ENCODE data around the gene GPRC5A.

The GPRC5A gene

DNA sequence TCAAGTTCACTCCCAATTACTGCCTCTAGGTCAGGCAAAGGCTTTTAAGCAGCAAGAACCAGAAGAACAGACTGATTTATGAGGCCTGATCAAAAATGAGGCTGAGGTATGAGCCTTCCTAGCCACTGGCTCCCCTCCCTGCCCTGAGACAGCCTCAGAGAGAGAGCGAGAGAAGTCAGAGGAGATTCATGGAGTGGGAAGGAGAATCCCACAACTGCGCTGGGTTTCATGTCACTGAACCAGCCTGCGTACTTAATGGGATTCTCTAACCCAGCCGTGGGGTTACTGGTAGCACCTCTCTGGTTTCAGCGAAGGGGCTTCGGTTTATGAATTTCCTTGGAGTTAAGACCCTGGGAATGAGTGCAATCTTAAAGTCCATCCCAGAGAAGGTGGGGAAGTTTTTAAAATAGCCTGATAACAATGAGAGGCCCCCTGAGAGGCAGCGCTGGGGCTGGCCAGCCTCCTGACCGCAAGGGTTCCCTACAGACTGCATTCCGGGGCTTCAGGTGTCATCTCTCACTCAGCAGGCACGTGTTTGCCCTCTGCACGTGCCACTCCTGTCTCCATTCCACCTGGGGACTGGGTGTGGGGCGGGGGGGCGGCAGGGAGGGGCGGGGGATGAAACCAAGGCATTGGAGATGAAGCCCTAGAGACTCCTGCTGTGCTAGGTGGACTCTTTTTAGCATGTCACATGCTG is 6.1 kb upstream of the GPRC5A start:
- DNase-seq = peak; percentile 21

DNA sequence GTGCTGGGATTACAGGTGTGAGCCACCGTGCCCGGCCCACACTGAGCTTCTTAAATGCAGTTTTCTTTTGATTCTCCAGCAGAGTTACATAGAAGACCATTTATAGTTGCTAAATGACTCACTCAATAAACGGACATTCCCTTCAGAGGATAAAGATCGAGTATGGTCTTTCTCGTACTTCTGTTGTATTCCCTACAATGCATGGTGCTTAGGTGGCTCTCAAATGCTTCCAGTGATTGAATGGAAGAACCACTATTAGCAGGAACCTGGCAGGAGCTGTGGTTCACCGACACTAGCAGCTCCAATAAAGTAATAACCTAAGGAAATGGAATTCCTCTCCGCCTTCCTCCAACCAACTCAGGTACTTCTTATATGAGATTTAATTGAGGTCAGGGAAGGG is 3.9 kb upstream of the GPRC5A start:
- DNase-seq = no peak

DNA sequence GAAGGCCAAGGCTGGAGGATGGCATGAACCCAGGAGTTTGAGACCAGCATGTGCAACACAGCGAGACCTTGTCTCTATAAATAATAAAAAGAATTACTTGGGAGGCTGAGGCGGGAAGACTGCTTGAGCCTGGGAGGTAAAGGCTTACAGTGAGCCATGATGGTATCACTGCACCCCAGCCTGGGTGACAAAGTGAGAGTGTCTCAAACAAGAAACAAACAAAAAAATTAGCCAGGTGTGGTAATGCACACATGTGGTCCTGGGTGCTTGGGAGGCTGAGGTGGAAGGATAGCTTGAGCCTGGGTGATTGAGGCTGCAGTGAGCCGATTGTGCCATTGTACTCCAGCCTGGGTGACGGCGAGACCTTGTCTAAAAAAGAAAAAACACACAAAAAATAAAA is 1.7 kb upstream of the GPRC5A start:
- DNase-seq = no peak

DNA sequence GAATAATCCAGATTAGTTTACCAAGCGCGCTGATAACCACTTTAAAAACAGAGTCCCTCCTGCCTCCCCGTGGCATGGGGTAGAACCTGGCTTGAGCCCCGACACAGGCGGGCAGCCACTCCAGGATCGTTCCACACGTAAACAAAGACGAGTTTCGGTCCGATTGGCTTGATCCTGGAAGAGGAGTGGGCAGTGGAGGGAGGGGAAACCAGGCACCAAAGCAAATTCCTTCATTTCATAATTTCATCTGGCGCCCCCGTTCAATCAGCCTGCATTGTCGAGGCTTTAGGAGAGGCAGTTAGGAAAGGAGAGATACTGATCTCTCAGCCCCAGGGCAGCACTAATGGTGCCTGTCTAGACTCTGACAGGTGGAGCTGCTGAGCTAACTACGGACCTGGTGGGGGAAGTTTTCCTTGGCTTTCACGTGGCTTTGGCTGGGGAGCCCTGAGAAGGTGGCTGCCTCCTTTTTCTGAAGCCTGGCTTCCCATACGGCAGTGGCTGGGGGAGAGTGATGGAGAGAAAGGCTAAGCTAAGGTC is 751 bp upstream of the GPRC5A start:
- DNase-seq = peak; percentile 66

DNA sequence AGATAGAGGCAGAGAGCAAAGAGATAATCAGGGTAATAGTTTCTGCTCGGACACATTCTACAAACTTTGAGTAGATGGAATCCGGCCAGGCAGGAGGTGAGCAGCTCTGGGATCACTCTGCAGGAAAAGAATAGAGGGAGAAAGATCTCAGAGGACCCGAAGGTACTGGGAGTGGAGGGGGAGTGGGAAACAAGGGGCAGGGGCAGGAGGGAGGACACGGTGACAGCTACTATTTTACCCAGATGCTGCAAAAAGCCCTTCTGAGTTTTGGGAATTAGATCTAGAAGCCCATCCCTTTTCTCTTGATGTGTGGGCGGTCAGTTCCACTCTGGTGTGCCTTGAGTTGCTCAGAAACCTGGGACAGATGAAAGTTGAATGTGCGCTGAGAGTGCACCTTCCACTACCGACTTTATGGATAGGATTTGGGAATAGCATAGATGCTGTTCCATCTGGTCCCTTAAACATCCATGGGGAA is 556 bp downstream of the GPRC5A start:
- DNase-seq = no peak

DNA sequence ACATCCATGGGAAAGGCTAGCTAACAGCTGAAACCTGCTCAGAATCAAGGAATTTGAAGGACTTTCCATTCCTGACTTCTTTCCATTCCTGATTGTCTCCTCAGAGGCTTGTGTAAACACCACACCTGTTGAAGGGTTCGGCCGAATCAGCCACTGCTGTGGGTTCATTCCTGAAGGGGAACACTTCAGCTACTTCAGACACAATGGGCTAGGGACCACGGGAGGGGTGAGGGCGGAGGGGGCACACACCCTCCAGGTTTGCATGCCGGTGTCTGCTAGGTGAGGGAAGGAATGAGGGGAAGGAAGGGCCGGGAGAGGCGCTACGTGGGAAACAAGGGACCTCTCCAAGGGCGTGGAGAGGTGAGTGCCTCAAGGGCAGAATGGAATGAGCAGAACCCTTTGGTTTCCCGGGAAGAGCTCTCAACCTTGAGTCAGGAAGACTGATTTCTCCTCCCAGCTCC is 1.3 kb downstream of the GPRC5A start:
- DNase-seq = peak; percentile 12

DNA sequence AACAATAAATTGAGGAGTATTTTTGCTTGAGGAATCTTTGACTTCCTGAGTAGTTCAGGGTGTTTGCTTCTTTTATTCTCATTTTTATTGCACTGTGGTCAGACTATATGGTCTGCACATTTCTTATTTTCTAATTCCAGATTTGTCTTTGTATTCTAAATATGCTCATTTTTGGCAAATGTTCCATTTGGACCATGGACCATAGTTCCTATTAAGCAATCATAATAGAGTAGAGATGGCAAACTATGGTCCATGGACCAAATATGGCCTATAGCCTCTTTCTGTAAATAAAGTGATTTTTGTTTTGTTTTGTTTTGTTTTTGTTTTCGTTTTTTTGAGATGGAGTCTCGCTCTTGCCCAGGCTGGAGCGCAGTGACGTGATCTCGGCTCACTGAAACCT is 2.1 kb downstream of the GPRC5A start:
- no peak for DNase-seq

GRCh38 chr12:12896260-12896659 is 4.9 kb downstream of the GPRC5A start:
- no peak for DNase-seq

DNA sequence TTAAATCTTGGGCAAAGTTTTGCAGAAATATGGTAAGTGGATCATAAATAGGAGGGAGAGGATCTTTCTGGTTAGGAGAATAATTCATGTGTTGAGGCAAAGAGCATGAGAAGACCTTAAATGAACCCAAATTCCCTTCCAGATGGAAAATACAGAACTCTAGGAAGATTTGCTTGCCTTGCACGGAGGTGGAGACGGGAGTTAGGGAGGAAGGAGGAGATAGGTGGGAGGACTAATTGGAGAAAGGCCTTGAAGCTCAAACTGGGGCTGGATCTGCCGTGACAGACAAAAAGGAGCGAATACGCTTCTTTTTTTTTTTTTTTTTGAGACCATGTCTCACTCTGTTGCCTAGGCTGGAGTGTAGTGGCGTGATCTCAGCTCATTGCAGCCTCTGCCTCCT is 5.9 kb downstream of the GPRC5A start:
- no peak for DNase-seq

DNA sequence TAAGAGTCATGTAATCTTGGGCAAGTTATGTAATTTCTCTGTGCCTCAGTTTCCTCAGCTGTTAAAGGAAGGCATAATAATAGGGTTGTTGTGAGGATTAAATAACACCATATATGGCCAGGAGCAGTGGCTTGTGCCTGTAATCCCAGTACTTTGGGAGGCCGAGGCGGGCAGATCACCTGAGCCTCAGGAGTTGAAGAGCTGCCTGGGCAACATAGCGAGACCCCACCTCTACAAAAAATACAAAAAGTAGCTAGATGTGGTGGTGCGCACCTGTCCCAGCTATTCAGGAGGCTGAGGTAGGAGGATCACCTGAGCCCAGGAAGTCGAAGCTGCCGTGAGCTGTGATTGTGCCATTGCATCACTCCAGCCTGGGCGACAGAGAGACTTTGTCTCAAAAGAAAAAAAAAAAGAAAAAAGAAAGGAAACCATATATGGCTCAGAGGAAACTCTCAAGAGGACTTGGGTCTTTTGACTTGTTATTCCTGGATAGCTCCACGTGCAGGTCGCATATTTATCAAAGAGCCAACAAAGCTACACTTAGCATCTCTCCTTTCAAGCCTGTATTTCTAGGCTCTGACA is 6.9 kb downstream of the GPRC5A start:
- no peak for DNase-seq

- no peak for DNase-seq
Observed at GRCh38 chr12:12898911-12899511, 7.6 kb downstream of the GPRC5A start.

DNA sequence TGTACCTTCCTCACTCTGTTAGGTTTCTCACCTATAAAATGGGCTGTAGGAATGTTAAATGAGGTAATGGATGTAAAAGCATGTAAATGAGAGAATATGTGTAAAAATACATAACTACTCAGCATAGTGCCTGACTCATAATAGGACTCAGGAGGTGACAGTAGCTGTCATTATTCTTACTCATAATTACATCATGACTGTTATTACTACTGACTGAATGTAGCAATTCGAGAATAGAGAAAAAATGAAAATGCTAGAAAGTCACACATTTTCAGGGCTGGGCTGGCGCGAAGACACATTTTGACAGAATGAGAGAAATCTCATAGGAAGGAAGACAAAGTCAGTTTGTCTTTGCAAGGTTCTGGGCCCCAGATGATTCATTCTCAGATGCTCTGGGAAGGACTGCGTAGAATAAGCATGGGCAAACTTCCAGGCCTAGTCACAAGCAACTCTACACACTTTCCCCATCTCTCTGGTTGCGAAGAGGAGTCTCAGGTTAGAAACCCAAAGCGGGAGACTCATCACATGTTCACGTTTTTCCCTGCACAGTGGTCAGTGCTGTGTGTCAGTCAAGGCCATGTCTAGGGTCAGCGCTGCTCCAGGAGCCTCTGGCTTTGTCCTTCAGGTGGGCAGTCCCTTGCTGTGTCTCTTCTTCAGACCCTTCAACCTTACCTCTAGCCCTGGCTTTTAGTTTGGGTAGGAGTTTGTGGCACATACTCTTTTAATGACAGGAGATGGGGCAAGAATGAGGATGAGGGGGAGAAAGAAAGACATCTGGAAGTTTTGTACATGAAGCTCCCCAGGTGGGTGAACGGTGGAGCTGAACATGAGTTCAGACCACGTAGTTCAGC is 8.4 kb downstream of the GPRC5A start:
- DNase-seq = no peak

DNA sequence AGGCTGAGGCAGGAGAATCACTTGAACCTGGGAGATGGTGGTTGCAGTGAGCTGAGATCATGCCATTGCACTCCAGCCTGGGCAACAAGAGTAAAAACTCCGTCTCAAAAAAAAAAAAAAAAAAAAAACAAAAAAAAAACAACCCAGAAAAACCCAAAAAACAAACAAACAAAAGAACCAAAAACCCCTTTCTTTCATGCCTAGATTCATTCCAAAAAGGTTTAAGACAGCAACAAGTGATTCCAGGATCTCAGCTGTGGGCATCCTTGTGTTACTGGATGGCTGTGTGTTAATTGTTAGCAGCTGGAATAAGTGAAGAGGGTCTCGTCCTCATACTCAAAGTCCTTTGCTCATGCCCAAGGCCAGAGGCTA is 9.4 kb downstream of the GPRC5A start:
- no peak for DNase-seq

DNA sequence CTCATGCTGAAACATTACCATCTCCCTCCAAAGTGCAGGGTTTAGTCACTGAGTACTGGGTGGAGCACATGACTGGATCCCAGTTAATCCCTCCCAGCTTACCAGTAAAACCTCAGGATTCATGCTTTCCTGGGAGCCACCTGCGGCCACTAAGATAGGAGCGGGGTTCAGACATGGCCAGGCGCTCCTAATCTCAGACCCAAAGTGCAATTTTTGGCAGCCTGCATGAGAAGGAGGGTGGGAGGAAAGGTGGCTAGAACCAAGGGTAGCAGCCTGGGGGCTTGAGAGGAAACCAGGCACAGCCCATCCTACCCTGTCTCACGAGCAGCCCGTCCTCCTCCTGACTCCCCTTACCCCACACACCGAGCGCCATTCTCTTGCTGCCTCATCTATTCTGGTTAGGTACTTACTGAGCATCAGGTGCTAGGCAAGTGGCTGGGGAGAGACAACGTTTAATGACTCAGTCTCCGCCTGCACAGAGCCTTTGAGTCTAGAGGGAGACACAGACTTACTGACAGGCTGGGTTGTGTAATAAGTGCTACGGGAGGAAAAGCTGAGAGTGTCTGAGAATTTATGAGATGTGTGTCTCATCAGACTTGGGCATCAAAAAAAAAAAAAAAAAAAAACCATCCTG is 9.9 kb downstream of the GPRC5A start:
- DNase-seq = no peak

DNA sequence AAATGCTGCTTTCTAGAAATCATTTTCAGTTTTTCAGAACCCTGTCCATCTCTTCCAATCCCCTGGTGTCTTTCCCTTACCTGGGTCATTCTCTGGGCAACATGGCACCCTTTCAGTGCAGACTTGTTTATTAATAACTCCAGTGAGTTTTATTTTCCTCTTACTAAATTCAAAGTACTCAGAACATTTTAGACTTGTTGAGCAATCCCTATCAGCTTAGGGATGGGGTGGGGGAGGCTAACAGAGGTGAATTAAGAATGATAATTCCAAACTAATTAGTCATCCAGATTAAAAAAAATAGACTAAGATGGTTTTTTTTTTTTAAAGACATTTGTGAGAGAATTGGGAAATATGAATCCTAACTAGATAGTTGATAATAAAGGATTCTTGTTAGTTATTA is 10.7 kb downstream of the GPRC5A start:
- no peak for DNase-seq

- no peak for DNase-seq
Observed at GRCh38 chr12:12903642-12904609, 12.6 kb downstream of the GPRC5A start.

DNA sequence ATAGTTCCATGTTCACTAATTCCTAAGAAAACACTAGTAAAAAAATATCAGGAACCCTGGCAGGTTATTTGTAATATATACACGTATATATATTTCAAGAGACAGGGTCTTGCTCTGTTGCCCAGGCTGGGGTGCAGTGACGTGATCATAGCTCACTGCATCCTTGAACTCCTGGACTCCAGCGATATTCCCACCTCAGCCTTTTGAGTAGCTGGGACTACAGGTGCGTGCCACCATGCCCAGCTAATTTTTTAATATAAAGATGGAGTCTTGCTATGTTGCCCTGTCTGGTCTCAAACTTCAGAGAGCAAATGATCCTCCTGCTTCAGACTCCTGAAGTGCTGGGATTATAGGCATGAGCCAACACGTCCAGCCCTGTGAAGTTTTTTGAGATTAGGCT is 16.2 kb downstream of the GPRC5A start:
- DNase-seq = no peak

- no peak for DNase-seq
Observed at GRCh38 chr12:12908252-12908651, 16.9 kb downstream of the GPRC5A start.

GRCh38 chr12:12908711-12909110 is 17.3 kb downstream of the GPRC5A start:
- DNase-seq = no peak

DNA sequence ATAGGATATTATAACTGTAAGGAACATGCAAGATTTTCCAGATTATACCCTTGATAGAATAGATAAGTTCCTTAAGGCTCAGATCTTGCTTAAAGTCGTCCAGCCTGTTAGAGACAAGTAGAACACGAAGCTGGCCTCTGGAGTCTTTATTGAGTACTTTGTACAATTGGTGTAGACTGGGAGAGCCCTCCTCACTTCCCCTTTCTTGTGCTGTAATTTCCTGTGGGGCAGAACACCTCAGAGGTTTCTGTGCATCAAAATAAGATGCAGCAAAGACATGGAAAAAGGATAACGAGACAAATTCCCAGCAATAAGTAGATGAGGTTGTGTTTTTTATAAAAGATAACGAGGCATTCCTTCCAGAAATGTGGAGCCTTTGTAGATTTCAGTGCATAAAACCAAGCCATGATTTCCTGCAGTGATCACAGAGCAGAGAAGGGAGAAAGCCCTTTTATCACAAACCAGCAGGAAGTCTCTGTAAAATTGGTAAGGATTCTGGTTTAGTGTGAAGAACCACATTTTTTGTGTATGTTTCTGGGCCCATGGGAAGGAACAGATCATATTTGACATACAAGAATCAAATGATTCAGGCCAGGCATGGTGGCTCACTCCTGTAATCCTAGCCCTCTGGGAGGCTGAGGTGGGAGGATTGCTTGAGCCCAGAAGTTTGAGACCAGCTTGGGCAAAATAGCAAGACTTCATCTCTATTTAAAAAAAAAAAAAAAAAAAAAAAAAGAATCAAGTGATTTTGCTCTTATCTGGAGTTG is 18.0 kb downstream of the GPRC5A start:
- no peak for DNase-seq

DNA sequence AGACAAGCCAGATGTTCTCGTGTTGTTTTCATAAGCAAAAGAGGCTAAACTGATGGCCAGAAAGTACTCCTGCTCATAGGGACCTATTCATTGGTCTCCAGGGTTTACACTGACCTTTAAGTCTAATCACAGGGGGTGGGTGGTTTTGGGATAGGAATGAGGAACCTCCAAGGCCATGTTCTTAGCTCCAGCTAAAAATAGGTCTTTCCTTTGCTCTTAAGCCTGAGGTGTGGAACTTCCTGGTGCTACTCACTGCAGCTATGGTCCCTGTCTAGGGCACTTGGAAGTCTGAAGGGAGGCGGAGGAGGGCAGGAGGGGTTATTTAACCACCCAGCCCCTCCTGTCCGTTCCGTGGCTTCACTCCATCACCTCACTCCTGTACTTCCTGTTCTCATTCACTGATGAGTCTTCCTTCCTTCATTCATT is 18.6 kb downstream of the GPRC5A start:
- DNase-seq = no peak

Data from DMS79 (cell line).